Activated gamma-delta T cell (primary cell): ENCODE data around the gene GLI3.

Experiments used
- DNase-seq: peaks from one replicate; lab custom pipeline; 2025; lab: John Stamatoyannopoulos, UW

The GLI3 gene

GRCh38 chr7:42033480-42033879 lies 203.5 kb downstream of the GLI3 start:
- DNase-seq = no peak

- no peak for DNase-seq
These were observed 207.6 kb downstream of the GLI3 start for GRCh38 chr7:42029405-42029804.

- DNase-seq = no peak
These were observed 209.5 kb downstream of the GLI3 start for GRCh38 chr7:42027521-42027920.

GRCh38 chr7:42026622-42027197 lies 210.3 kb downstream of the GLI3 start:
- DNase-seq = no peak

- no peak for DNase-seq
These were observed 211.2 kb downstream of the GLI3 start for GRCh38 chr7:42025635-42026375.

GRCh38 chr7:42024537-42024936 lies 212.5 kb downstream of the GLI3 start:
- DNase-seq = no peak

GRCh38 chr7:42023262-42023661 lies 213.7 kb downstream of the GLI3 start:
- no peak for DNase-seq

GRCh38 chr7:42022791-42023190 lies 214.2 kb downstream of the GLI3 start:
- no peak for DNase-seq

GRCh38 chr7:42022056-42022455 lies 215.0 kb downstream of the GLI3 start:
- no peak for DNase-seq

- no peak for DNase-seq
These were observed 215.4 kb downstream of the GLI3 start for GRCh38 chr7:42021631-42022030.

GRCh38 chr7:42020061-42020460 lies 216.9 kb downstream of the GLI3 start:
- no peak for DNase-seq

- DNase-seq = no peak
These were observed 219.5 kb downstream of the GLI3 start for GRCh38 chr7:42017349-42017986.

- DNase-seq = no peak
These were observed 220.5 kb downstream of the GLI3 start for GRCh38 chr7:42016517-42016916.

- DNase-seq = no peak
These were observed 222.1 kb downstream of the GLI3 start for GRCh38 chr7:42014625-42015618.

GRCh38 chr7:42012786-42013360 lies 224.1 kb downstream of the GLI3 start:
- DNase-seq = no peak

- no peak for DNase-seq
These were observed 224.7 kb downstream of the GLI3 start for GRCh38 chr7:42012313-42012712.

GRCh38 chr7:42011846-42012245 lies 225.2 kb downstream of the GLI3 start:
- DNase-seq = no peak

GRCh38 chr7:42010751-42011150 lies 226.3 kb downstream of the GLI3 start:
- DNase-seq = no peak

GRCh38 chr7:42006801-42007513 lies 230.1 kb downstream of the GLI3 start:
- no peak for DNase-seq

- DNase-seq = no peak
These were observed 234.4 kb downstream of the GLI3 start for GRCh38 chr7:42002654-42003053.

GRCh38 chr7:41999736-42000283 lies 237.2 kb downstream of the GLI3 start:
- DNase-seq = no peak
